Body of pancreas (tissue), 4 donors: ENCODE measurements around the gene ADPRS. TPM values are rescaled to one million over a fixed set of nuclear protein-coding genes. Genes with fewer than 3 reads are reported as not detected.

Experiments used
- ATAC-seq: fragments of 150-250 bp; one replicate; pipeline ENCODE4 v1.9.1; 2016
- DNase-seq, 4 donors: peaks; one replicate each; pipeline ENCODE4 v3.0.0-alpha.2; 2019
- H3K27ac ChIP-seq, 4 donors: fragments of 200-600 bp; sonication (generic); 1 replicate in 3 of 4; 2 replicates in 1 of 4; pipeline versions ENCODE4 v1.5.1 to v1.6.1; 2016 to 2019; ENCODE audit warnings: mild to moderate bottlenecking in 1 of 4, mixed read lengths in 1 of 4, moderate library complexity in 1 of 4
- H3K27me3 ChIP-seq, 2 donors: fragments of 200-600 bp; sonication (generic); one replicate each; pipeline ENCODE4 v1.6.0; 2016; ENCODE audit warnings: mild to moderate bottlenecking in 1 of 2
- H3K36me3 ChIP-seq, 2 donors: fragments of 200-600 bp; sonication (generic); replicated peaks in 1 of 2; 2 replicates each; pipeline ENCODE4 v1.5.1; 2016; ENCODE audit warnings: low read depth in 2 of 2; ENCODE audit not compliant: insufficient read depth in 1 of 2
- H3K4me1 ChIP-seq: fragments of 200-600 bp; sonication (generic); one replicate; pipeline ENCODE4 v1.6.0; 2016
- H3K4me3 ChIP-seq, 2 donors: fragments of 200-600 bp; sonication (generic); 1 replicate in 1 of 2; 2 replicates in 1 of 2; pipeline ENCODE4 v1.5.1; 2016 to 2019
- H3K9me3 ChIP-seq, 3 donors: fragments of 200-600 bp; sonication (generic); 1 replicate in 2 of 3; 2 replicates in 1 of 3; pipeline ENCODE4 v1.5.1; 2016
- POLR2A ChIP-seq, 3 donors: fragments of 450-650 bp; IDR thresholded peaks; one replicate each; pipeline ENCODE4 v1.6.1; 2016; ENCODE audit warnings: antibody characterized with exemption in 3 of 3, mild to moderate bottlenecking in 2 of 3
- WGBS, 2 donors: methylation state at CpG; one replicate each; pipeline ENCODE4 v1.1.5; 2017; 5-methylcytosine and 5-hydroxymethylcytosine counted together
- intact Hi-C: fragments of 100-400 bp; cut with DNase I; formaldehyde crosslinking; loops from one replicate; pipeline ENCODE4 v1.15.1; 2023
- total RNA-seq, 2 donors: library from RNA; depleted of rRNA; stranded (reverse); fragments of >200 nt; gene quantifications; one replicate each; pipeline ENCODE4 v1.1.0, GENCODE V29; 2016
- TF ChIP-seq, protein P1 (sequence below), 7 experiments: fragments of 450-650 bp in 4 of 7; fragments of 200-600 bp in 3 of 7; sonication (generic) in 3 of 7; IDR thresholded peaks; one replicate each; pipeline ENCODE4 v1.5.1; 2016 to 2019; ENCODE audit warnings: antibody characterized with exemption in 7 of 7

Gene ADPRS
- total RNA-seq, 2 donors from 2014 or later: 16.2 to 25.2 TPM

DNA sequence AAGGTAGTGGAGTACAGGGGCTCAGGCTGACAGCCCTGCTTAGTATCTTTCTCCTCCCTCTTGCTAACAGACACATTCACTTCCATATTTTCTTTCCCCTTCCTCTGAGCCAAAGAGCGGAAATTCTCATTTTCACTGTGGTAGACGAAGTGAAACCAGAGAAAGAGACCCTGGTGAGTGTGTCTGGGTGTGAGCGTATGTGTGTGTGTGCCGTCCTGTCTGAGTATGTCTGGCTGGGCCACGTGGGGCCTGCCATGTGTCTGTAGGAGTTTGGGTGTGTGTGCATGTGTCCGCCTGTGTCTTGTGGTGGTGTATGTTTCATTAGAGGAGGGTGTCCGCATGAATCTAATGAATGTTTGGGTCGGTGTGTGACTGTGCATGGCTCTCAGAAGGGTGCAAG is 34.7 kb downstream of the ADPRS start:
- Histone ChIP-seq H3K36me3 (no peaks in the 10 kb centered on the region), H3K4me3 (no peak overlapping the region), H3K9me3 (no peaks in the 10 kb centered on the region), H3K4me1 (peaks cover 5% of the 10 kb centered on the region), H3K27me3 (peaks cover 0 to 9% of the 10 kb centered on the region in 2 donors), H3K27ac (peak overlapping the region in 1 of 4 donors; percentile 44)
- ATAC-seq (no peak), DNase-seq (peak in 1 of 4 donors; percentile 48)
- WGBS, 2 donors: 55 to 61% methylated on average over 8 of the region's 8 CpGs
- no peak for TF ChIP-seq POLR2A (IDR thresholded peaks at IDR 0.05)
- TF ChIP-seq, protein P1, sequence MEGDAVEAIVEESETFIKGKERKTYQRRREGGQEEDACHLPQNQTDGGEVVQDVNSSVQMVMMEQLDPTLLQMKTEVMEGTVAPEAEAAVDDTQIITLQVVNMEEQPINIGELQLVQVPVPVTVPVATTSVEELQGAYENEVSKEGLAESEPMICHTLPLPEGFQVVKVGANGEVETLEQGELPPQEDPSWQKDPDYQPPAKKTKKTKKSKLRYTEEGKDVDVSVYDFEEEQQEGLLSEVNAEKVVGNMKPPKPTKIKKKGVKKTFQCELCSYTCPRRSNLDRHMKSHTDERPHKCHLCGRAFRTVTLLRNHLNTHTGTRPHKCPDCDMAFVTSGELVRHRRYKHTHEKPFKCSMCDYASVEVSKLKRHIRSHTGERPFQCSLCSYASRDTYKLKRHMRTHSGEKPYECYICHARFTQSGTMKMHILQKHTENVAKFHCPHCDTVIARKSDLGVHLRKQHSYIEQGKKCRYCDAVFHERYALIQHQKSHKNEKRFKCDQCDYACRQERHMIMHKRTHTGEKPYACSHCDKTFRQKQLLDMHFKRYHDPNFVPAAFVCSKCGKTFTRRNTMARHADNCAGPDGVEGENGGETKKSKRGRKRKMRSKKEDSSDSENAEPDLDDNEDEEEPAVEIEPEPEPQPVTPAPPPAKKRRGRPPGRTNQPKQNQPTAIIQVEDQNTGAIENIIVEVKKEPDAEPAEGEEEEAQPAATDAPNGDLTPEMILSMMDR (IDR thresholded peaks at IDR 0.05): no peak
- intact Hi-C loops: no loop called here

DNA sequence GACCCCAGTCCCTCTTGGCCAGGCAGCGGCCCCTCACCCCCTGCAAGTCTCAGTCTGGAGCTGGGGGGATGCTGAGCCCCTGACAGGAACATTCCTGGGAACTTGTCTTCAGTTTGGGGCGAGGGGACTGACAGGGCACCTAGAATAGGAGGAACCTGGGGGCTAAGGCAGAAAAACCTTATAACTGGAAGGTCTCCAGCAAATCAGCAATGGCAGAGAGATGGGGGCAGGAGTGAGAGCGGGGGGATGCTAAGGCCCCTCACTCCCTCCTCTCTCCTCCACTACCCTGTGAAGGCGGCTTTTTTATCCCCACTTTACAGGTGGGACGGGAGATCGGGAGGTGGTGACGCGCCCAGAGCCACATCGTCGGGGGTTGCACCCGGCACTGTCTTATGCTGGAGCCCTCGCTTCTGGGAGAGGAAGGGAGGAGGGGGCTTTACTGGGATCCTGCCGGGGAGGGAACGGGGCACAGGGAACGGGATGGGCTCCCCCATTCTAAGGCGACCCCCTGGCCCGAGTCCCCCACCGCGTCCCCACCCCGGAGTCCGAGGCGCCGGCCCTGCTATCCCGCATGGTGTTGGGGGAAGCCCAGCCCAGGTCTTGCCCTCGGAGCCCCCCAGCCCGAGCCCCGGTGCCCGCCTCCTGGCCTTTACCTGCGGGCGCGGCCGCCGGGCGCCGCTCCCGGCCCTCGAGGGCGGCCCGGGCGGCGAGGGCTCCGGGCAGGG is 35.9 kb downstream of the ADPRS start:
- DNase-seq: no peak
- 36 to 64% methylated on average over 12 to 22 of the region's 42 CpGs for WGBS, 2 donors
- H3K36me3 ChIP-seq: no peaks in the 10 kb centered on the region
- TF ChIP-seq POLR2A (IDR thresholded peaks at IDR 0.05): no peak
- TF ChIP-seq, protein P1 (IDR thresholded peaks at IDR 0.05): no peak
- no peak for ATAC-seq
- peaks cover 5% of the 10 kb centered on the region for H3K4me1 ChIP-seq
- no peak overlapping the region for H3K4me3 ChIP-seq
- no peaks in the 10 kb centered on the region for H3K9me3 ChIP-seq
- H3K27ac ChIP-seq: no peak overlapping the region
- H3K27me3 ChIP-seq: peaks cover 0 to 9% of the 10 kb centered on the region in 2 donors
- intact Hi-C loops: no loop called here

DNA sequence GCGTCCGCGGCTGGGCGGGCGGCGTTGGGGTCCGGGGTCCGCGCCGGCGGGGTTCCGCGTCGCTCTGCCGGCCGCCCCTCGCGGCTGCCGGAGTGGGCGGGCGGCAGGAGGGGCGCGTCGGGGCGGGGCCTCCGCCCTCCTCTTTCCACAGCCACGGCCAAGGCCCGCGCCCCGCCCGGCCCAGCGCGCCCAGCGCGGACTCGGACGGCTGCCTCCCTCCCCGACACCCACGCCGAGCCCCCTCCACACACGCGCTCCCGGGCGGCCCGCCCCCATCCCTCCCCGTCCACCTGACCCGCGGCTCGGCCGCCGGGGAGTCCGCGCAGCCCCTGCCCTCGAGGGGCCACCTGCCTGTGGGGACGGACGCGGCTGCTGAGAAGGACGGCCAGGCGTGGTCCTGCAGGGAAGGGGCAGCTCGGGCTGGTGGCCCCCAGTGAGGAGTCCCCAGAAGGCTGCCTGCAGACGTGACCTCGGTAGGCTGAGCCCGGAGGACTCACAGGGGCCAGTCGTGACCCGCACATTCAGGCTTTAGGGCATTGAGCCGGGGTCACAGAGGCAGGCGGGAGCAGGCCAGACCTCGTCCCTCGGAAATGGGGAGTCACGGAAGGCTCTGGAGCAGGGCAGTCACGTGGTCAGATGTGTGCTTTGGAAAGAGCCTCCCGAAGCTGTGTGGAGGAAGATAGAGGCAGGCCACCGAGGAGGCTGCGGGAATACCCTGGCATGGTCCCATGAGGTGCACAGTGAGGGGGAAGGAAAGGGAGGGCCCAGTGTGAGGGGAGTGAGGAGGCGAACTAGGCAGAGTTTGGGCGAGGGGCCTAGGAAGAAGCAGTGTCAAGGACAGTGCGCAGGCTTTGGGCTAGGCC is 36.7 kb downstream of the ADPRS start, which contains the start of gene COL8A2:
TSS of gene COL8A2 (minus strand) at position 94 of the 863 bp plus-strand sequence. CDS start 24,980 bp downstream, outside the sequence.
- no peaks in the 10 kb centered on the region for H3K9me3 ChIP-seq
- intact Hi-C loops: no loop called here
- TF ChIP-seq, protein P1 (IDR thresholded peaks at IDR 0.05): no peak
- TF ChIP-seq POLR2A (IDR thresholded peaks at IDR 0.05): no peak
- H3K27ac ChIP-seq: no peak within 1 kb of the TSS
- ATAC-seq (peak; percentile 46), DNase-seq (peak in 1 of 4 donors; percentile 20)
- H3K4me3 ChIP-seq: no peak within 1 kb of the TSS
- peaks cover 5% of the 10 kb centered on the region for H3K4me1 ChIP-seq
- 17 to 62% methylated on average over 8 to 66 of the region's 77 CpGs for WGBS, 2 donors
- H3K36me3 ChIP-seq: no peaks in the 10 kb centered on the region
- H3K27me3 ChIP-seq: peaks cover 0 to 9% of the 10 kb centered on the region in 2 donors

DNA sequence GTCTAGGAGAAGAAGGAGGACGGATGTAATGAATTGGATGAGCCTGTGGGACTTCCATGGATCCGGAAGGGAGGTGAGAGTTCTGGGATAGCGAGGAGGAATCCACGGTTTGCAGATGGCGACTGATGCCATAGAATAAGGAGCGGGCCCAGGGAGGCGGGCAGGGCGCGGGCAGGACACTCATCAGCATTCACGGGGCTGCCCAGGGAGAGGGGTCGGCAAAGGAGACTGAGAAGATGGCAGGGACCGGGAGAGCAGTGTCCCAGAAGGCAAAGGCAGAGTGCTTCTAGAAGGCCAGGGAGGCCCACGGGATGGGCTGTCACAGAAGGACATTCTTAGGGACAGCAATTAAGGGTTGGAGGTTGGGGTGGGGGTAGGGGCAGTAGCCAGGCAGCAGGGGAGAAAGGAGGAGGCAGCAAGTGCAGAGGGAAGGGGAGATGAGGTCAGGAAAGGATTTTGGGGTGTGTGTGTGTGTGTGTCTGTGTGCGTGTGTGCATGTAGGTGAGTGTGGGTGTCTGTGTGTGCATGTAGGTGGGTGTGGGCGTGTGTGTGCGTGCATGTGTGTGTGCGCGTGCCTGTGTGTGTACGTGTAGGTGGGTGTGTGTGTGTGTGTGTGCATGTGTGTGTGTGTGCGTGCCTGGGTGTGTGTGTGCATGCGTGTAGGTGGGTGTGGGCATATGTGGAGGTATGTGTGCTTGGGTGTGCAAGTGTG is 37.5 kb downstream of the ADPRS start:
- no peak overlapping the region for H3K27ac ChIP-seq
- H3K4me1 ChIP-seq: peaks cover 5% of the 10 kb centered on the region
- peaks cover 0 to 9% of the 10 kb centered on the region in 2 donors for H3K27me3 ChIP-seq
- DNase-seq (no peak), ATAC-seq (no peak)
- TF ChIP-seq POLR2A (IDR thresholded peaks at IDR 0.05): no peak
- TF ChIP-seq, protein P1 (IDR thresholded peaks at IDR 0.05): no peak
- H3K36me3 ChIP-seq: no peaks in the 10 kb centered on the region
- intact Hi-C loops: no loop called here
- no peak overlapping the region for H3K4me3 ChIP-seq
- no peaks in the 10 kb centered on the region for H3K9me3 ChIP-seq
- WGBS, 2 donors: 78 to 80% methylated on average over 21 of the region's 21 CpGs
